Measurements from ENCODE around the gene TTLL12.

Gene TTLL12

GRCh38 chr22:43118953-43119458, 67.9 kb downstream of the TTLL12 start:
- no peak for DNase-seq

- DNase-seq: no peak
These were observed 68.7 kb downstream of the TTLL12 start for GRCh38 chr22:43118024-43118849.

- no peak for DNase-seq
These were observed 70.0 kb downstream of the TTLL12 start for GRCh38 chr22:43116932-43117331.
